Heart left ventricle (tissue), 16 donors: Measurements from ENCODE around the gene NEURL1. TPM values are rescaled to one million over a fixed set of nuclear protein-coding genes. Genes with fewer than 3 reads are reported as not detected.
A peak's percentile ranks its signal among the peaks of the same experiment; 100 is the strongest.

Experiments used
- ATAC-seq, 4 donors: fragments of 200-7000 bp; cut with Tn5 transposase; one replicate each; pipeline ENCODE4 v1.9.1; 2020 to 2022; ENCODE audit warnings: moderate library complexity in 4 of 4, mild to moderate bottlenecking in 3 of 4, moderate number of reproducible peaks in 1 of 4
- DNase-seq, 5 donors: peaks; one replicate each; pipeline ENCODE4 v3.0.0-alpha.2; 2020
- H3K27ac ChIP-seq, 12 donors: fragments of 200-600 bp; sonication (generic) in 4 of 12; one replicate each; pipeline versions ENCODE4 v1.5.0 to v1.8.0; 2016 to 2022; ENCODE audit warnings: mild to moderate bottlenecking in 2 of 12
- H3K27me3 ChIP-seq, 9 donors: fragments of 200-600 bp; sonication (generic) in 2 of 9; one replicate each; pipeline versions ENCODE4 v1.5.1 to v1.8.0; 2016 to 2022; ENCODE audit warnings: mild to moderate bottlenecking in 3 of 9
- H3K36me3 ChIP-seq, 9 donors: fragments of 200-600 bp; sonication (generic) in 2 of 9; one replicate each; pipeline versions ENCODE4 v1.5.0 to v1.8.0; 2018 to 2022; ENCODE audit warnings: mild to moderate bottlenecking in 2 of 9
- H3K4me1 ChIP-seq, 12 donors: fragments of 200-600 bp; sonication (generic) in 4 of 12; one replicate each; pipeline versions ENCODE4 v1.5.0 to v1.8.0; 2016 to 2022; ENCODE audit warnings: mild to moderate bottlenecking in 3 of 12
- H3K4me3 ChIP-seq, 12 donors: fragments of 200-600 bp; sonication (generic) in 4 of 12; one replicate each; pipeline versions ENCODE4 v1.5.0 to v1.8.0; 2017 to 2022; ENCODE audit warnings: mild to moderate bottlenecking in 9 of 12, moderate library complexity in 4 of 12
- H3K9me3 ChIP-seq, 12 donors: fragments of 200-600 bp; sonication (generic) in 4 of 12; one replicate each; pipeline versions ENCODE4 v1.5.0 to v1.8.0; 2016 to 2022; ENCODE audit warnings: mild to moderate bottlenecking in 1 of 12
- CTCF ChIP-seq, 12 donors: fragments of 200-600 bp; sonication (generic) in 4 of 12; IDR thresholded peaks; one replicate each; pipeline versions ENCODE4 v1.5.0 to v1.8.0; 2018 to 2022; ENCODE audit warnings: antibody characterized with exemption in 12 of 12, mild to moderate bottlenecking in 5 of 12
- POLR2A ChIP-seq, 2 donors: fragments of 450-650 bp; IDR thresholded peaks; one replicate each; pipeline ENCODE4 v1.6.1; 2017; ENCODE audit warnings: antibody characterized with exemption in 2 of 2, mild to moderate bottlenecking in 2 of 2, moderate library complexity in 2 of 2
- WGBS, 4 donors: extraction: QIAGEN DNeasy Blood & Tissue Kit in 2 of 4; methylation state at CpG; one replicate each; pipeline versions ENCODE4 v1.1.5 to v1.1.7; 2013 to 2018; 5-methylcytosine and 5-hydroxymethylcytosine counted together
- intact Hi-C, 10 donors: fragments of 100-400 bp; cut with DNase I; formaldehyde crosslinking; loops; one replicate each; pipeline versions ENCODE4 v1.11.1 to v1.14.2; 2022
- polyA plus RNA-seq, 2 donors: library from polyadenylated mRNA; stranded (reverse); fragments of 200-250 nt; gene quantifications; one replicate each; pipeline ENCODE4 v1.2.3, GENCODE V29; 2013
- total RNA-seq, 9 donors: library from RNA; depleted of rRNA in 2 of 9; stranded (reverse); fragments of >200 nt in 2 of 9; fragmentation: NEBNext Ultra II Directional in 3 of 9; extraction: Animal tissue kit (Norgen Biotek cat#: 25700) in 3 of 9; gene quantifications; one replicate each; pipeline versions ENCODE4 v1.1.0 to v1.2.4, GENCODE V29; 2016 to 2023
- donor health status: ischemic (EF 13 %, LVEDD 7.1; RV severe dilation, severe dysfunction).
- donor health status: healthy with polysubstance abuse.
- donor health status: DM: no; HTN: yes; CAD: no.
- donor health status: DM: no; HTN: no; CAD: no.
- donor health status: ischemic (EF 25% LVEDD 6.9; RV normal size, moderate dysfunction).
- donor health status: ischemic (EF 25% LVEDD 5.7; RV mildly dilated, moderate dysfunction).
- donor health status: healthy.
- donor health status: DM: yes; HTN: yes; CAD: no.
- donor health status: ischemic (EF 35%, LVEDD 5.7; RV mildly dilated, moderate dysfunction).
- donor health status: nonischemic (EF 11% LVEDD 7.7; RV severe dilation, severe dysfunction).
- donor health status: DM: yes; HTN: yes; CAD: no.
- donor health status: PGD.
- donor health status: ischemic (EF 29% LVEDD 5.4; RV normal size, mild dysfunction).
- donor health status: nonischemic (EF 23%, LVEDD 6.1; RV moderate dilation, normal function).

Gene NEURL1
- total and polyA plus RNA-seq, 11 donors, result 0.07 to 0.64 (median 0.14) TPM; not detected in 2

GRCh38 chr10:103585011-103585405 lies 91.5 kb downstream of the NEURL1 start:
- WGBS, 4 donors, result 69 to 82% (median 75%) methylated on average over 12 to 32 of the region's 32 CpGs
- no peak overlapping the region for H3K27ac ChIP-seq
- intact Hi-C loops, result no loop called here
- peaks cover 0 to 10% (median 0%) of the 10 kb centered on the region in 12 donors for H3K9me3 ChIP-seq
- peaks cover 0 to 3% (median 0%) of the 10 kb centered on the region in 9 donors for H3K36me3 ChIP-seq
- peak overlapping the region in 10 of 12 donors; percentile 26 to 62 (median 47) for H3K4me3 ChIP-seq
- peaks cover 0 to 17% (median 4%) of the 10 kb centered on the region in 9 donors for H3K27me3 ChIP-seq
- peaks cover 0 to 20% (median 6%) of the 10 kb centered on the region in 12 donors for H3K4me1 ChIP-seq
- peak in 1 of 4 donors; percentile 5 for ATAC-seq
- TF ChIP-seq CTCF (IDR thresholded peaks at IDR 0.05) (no peak), POLR2A (IDR thresholded peaks at IDR 0.05) (no peak)
- DNase-seq, result no peak

- H3K4me3 ChIP-seq, result no peak overlapping the region
- H3K36me3 ChIP-seq, result peaks cover 0 to 3% (median 0%) of the 10 kb centered on the region in 9 donors
- peaks cover 0 to 17% (median 4%) of the 10 kb centered on the region in 9 donors for H3K27me3 ChIP-seq
- no peak for ATAC-seq
- intact Hi-C loops, result no loop called here
- peaks cover 0 to 12% (median 0%) of the 10 kb centered on the region in 12 donors for H3K4me1 ChIP-seq
- TF ChIP-seq CTCF (IDR thresholded peaks at IDR 0.05), result no peak
- TF ChIP-seq POLR2A (IDR thresholded peaks at IDR 0.05), result no peak
- no peak overlapping the region for H3K27ac ChIP-seq
- no peak for DNase-seq
- peaks cover 0 to 10% (median 0%) of the 10 kb centered on the region in 12 donors for H3K9me3 ChIP-seq
Observed at GRCh38 chr10:103587073-103587472, 93.6 kb downstream of the NEURL1 start.

GRCh38 chr10:103589074-103589630 lies 95.6 kb downstream of the NEURL1 start:
- intact Hi-C loops, result no loop called here
- Histone ChIP-seq H3K9me3 (peaks cover 0 to 10% (median 0%) of the 10 kb centered on the region in 12 donors), H3K27me3 (peaks cover 0 to 9% (median 0%) of the 10 kb centered on the region in 9 donors), H3K36me3 (peaks cover 0 to 3% (median 0%) of the 10 kb centered on the region in 9 donors), H3K27ac (no peak overlapping the region), H3K4me3 (no peak overlapping the region), H3K4me1 (peaks cover 0 to 10% (median 0%) of the 10 kb centered on the region in 12 donors)
- DNase-seq, result no peak
- no peak for TF ChIP-seq CTCF (IDR thresholded peaks at IDR 0.05)
- no peak for TF ChIP-seq POLR2A (IDR thresholded peaks at IDR 0.05)
- no peak for ATAC-seq
- WGBS, 4 donors, result 90 to 92% (median 90%) methylated on average over 14 to 15 of the region's 15 CpGs

- TF ChIP-seq POLR2A (IDR thresholded peaks at IDR 0.05), result no peak
- no peak for TF ChIP-seq CTCF (IDR thresholded peaks at IDR 0.05)
- intact Hi-C loops, result loop anchor here in 9 of 10 donors (5.0 to 10.0 kb wide), 4 partner anchors 173 to 285 kb away; no protein-coding TSS in a partner anchor
- Histone ChIP-seq H3K27ac (no peak overlapping the region), H3K9me3 (peaks cover 0 to 10% (median 0%) of the 10 kb centered on the region in 12 donors), H3K27me3 (peaks cover 0 to 2% (median 0%) of the 10 kb centered on the region in 9 donors), H3K4me1 (peaks cover 0 to under 1% (median 0%) of the 10 kb centered on the region in 12 donors), H3K36me3 (peaks cover 0 to 3% (median 0%) of the 10 kb centered on the region in 9 donors), H3K4me3 (no peak overlapping the region)
- no peak for DNase-seq
- WGBS, 4 donors, result 94 to 98% (median 95%) methylated on average over 14 to 20 of the region's 20 CpGs
- ATAC-seq, result no peak
Observed at GRCh38 chr10:103590060-103590459, 96.6 kb downstream of the NEURL1 start.
